Stimulated activated CD8-positive, alpha-beta memory T cell treated with anti-CD3 and anti-CD28 coated beads, Interleukin-4, amount 100 ng/mL, for 24 hours (primary cell): ENCODE data around the gene NDUFB3.
"Not testable (repeated sequence)": the region's sequence is repeated elsewhere in the genome, so short reads cannot be mapped to it uniquely, and the experiment has no call there.

Experiments
- DNase-seq: peaks from one replicate; pipeline ENCODE4 v3.0.0-alpha.2; 2020; ENCODE audit warnings: low read depth

Gene NDUFB3

GRCh38 chr2:201071479-201072200 is at the start of gene NDUFB3, which contains the start of gene HYCC2:
Gene NDUFB3 (plus strand): TSS chr2:201072001. CDS start chr2:201078883, 6,882 bp downstream.
Gene HYCC2 (minus strand): TSS chr2:201071671. CDS start chr2:201024009, 47,662 bp downstream.
- DNase-seq: peak; percentile 78

- no peak for DNase-seq
These were observed 47.3 kb upstream of the NDUFB3 start for GRCh38 chr2:201024518-201024917.

- DNase-seq: not testable (repeated sequence)
These were observed 37.4 kb upstream of the NDUFB3 start for GRCh38 chr2:201034355-201034754.

GRCh38 chr2:201038361-201038760 is 33.4 kb upstream of the NDUFB3 start:
- DNase-seq: not testable (repeated sequence)

GRCh38 chr2:201038855-201039254 is 32.9 kb upstream of the NDUFB3 start:
- DNase-seq: no peak

GRCh38 chr2:201040867-201041628 is 30.8 kb upstream of the NDUFB3 start:
- DNase-seq: no peak

- not testable (repeated sequence) for DNase-seq
These were observed 29.4 kb upstream of the NDUFB3 start for GRCh38 chr2:201042451-201042850.

GRCh38 chr2:201043050-201043449 is 28.8 kb upstream of the NDUFB3 start:
- DNase-seq: not testable (repeated sequence)

- DNase-seq: no peak
These were observed 24.9 kb upstream of the NDUFB3 start for GRCh38 chr2:201046881-201047280.

- no peak for DNase-seq
These were observed 22.3 kb upstream of the NDUFB3 start for GRCh38 chr2:201049455-201049854.

- no peak for DNase-seq
These were observed 14.7 kb upstream of the NDUFB3 start for GRCh38 chr2:201057087-201057521.

- DNase-seq: no peak
These were observed 14.0 kb upstream of the NDUFB3 start for GRCh38 chr2:201057715-201058248.

- no peak for DNase-seq
These were observed 12.9 kb upstream of the NDUFB3 start for GRCh38 chr2:201058914-201059313.

GRCh38 chr2:201059961-201060755 is 11.6 kb upstream of the NDUFB3 start:
- DNase-seq: no peak

- peak; percentile 15 for DNase-seq
These were observed 8.3 kb upstream of the NDUFB3 start for GRCh38 chr2:201063516-201063915.

GRCh38 chr2:201064797-201065329 is 6.9 kb upstream of the NDUFB3 start:
- DNase-seq: no peak

- DNase-seq: no peak
These were observed 788 bp upstream of the NDUFB3 start for GRCh38 chr2:201070948-201071478.

- no peak for DNase-seq
These were observed 365 bp downstream of the NDUFB3 start for GRCh38 chr2:201072201-201072530.

- DNase-seq: no peak
These were observed 1.3 kb downstream of the NDUFB3 start for GRCh38 chr2:201073071-201073470.

- DNase-seq: no peak
These were observed 3.2 kb downstream of the NDUFB3 start for GRCh38 chr2:201074996-201075395.

GRCh38 chr2:201084863-201085262 is 13.1 kb downstream of the NDUFB3 start:
- DNase-seq: no peak

GRCh38 chr2:201090574-201090973 is 18.8 kb downstream of the NDUFB3 start:
- DNase-seq: no peak
